Activated naive CD8-positive, alpha-beta T cell (primary cell): ENCODE measurements around the gene DUOX1.
"Not testable (repeated sequence)": the region's sequence is repeated elsewhere in the genome, so short reads cannot be mapped to it uniquely, and the experiment has no call there.

Experiments used
- H3K27ac Mint-ChIP-seq: one replicate; pipeline ENCODE4 v1.8.0; 2021; ENCODE audit warnings: mixed read lengths
- H3K27me3 Mint-ChIP-seq: one replicate; pipeline ENCODE4 v1.8.0; 2021; ENCODE audit warnings: mixed read lengths
- H3K36me3 Mint-ChIP-seq: one replicate; pipeline ENCODE4 v1.8.0; 2021; ENCODE audit warnings: mixed read lengths
- H3K4me1 Mint-ChIP-seq: one replicate; pipeline ENCODE4 v1.8.0; 2021; ENCODE audit warnings: low read depth, mixed read lengths
- H3K4me3 Mint-ChIP-seq: one replicate; pipeline ENCODE4 v1.8.0; 2021; ENCODE audit warnings: mild to moderate bottlenecking, mixed read lengths
- H3K9me3 Mint-ChIP-seq: one replicate; pipeline ENCODE4 v1.8.0; 2021; ENCODE audit warnings: low read depth, mixed read lengths

Gene DUOX1

GRCh38 chr15:45126535-45127158 lies 3.1 kb upstream of the DUOX1 start:
- Mint-ChIP-seq H3K4me3 (no peak overlapping the region), H3K27ac (no peak overlapping the region), H3K27me3 (peaks cover 33% of the 10 kb centered on the region), H3K36me3 (no peaks in the 10 kb centered on the region), H3K9me3 (no peaks in the 10 kb centered on the region), H3K4me1 (peaks cover 7% of the 10 kb centered on the region)

- H3K36me3 Mint-ChIP-seq, result no peaks in the 10 kb centered on the region
- H3K4me3 Mint-ChIP-seq, result peak overlapping the region; percentile 61
- H3K4me1 Mint-ChIP-seq, result peaks cover 7% of the 10 kb centered on the region
- no peak overlapping the region for H3K27ac Mint-ChIP-seq
- no peaks in the 10 kb centered on the region for H3K9me3 Mint-ChIP-seq
- H3K27me3 Mint-ChIP-seq, result peaks cover 33% of the 10 kb centered on the region
These were observed 689 bp upstream of the DUOX1 start for GRCh38 chr15:45128971-45129639.

- peaks cover 36% of the 10 kb centered on the region for H3K27me3 Mint-ChIP-seq
- no peak overlapping the region for H3K27ac Mint-ChIP-seq
- H3K4me1 Mint-ChIP-seq, result peaks cover 14% of the 10 kb centered on the region
- H3K9me3 Mint-ChIP-seq, result no peaks in the 10 kb centered on the region
- H3K4me3 Mint-ChIP-seq, result peak overlapping the region; percentile 41
- H3K36me3 Mint-ChIP-seq, result no peaks in the 10 kb centered on the region
These were observed 652 bp downstream of the DUOX1 start for GRCh38 chr15:45130291-45131000.

GRCh38 chr15:45131510-45131909 lies 1.7 kb downstream of the DUOX1 start:
- Mint-ChIP-seq H3K27ac (no peak overlapping the region), H3K9me3 (no peaks in the 10 kb centered on the region), H3K36me3 (no peaks in the 10 kb centered on the region), H3K27me3 (peaks cover 29% of the 10 kb centered on the region), H3K4me1 (peaks cover 19% of the 10 kb centered on the region), H3K4me3 (no peak overlapping the region)

- peaks cover 19% of the 10 kb centered on the region for H3K4me1 Mint-ChIP-seq
- no peak overlapping the region for H3K27ac Mint-ChIP-seq
- H3K9me3 Mint-ChIP-seq, result no peaks in the 10 kb centered on the region
- H3K36me3 Mint-ChIP-seq, result no peaks in the 10 kb centered on the region
- H3K4me3 Mint-ChIP-seq, result no peak overlapping the region
- H3K27me3 Mint-ChIP-seq, result peaks cover 24% of the 10 kb centered on the region
These were observed 3.2 kb downstream of the DUOX1 start for GRCh38 chr15:45132844-45133560.

GRCh38 chr15:45133561-45133920 lies 3.7 kb downstream of the DUOX1 start:
- no peak overlapping the region for H3K27ac Mint-ChIP-seq
- no peaks in the 10 kb centered on the region for H3K36me3 Mint-ChIP-seq
- no peak overlapping the region for H3K4me3 Mint-ChIP-seq
- no peaks in the 10 kb centered on the region for H3K9me3 Mint-ChIP-seq
- peaks cover 18% of the 10 kb centered on the region for H3K4me1 Mint-ChIP-seq
- peaks cover 19% of the 10 kb centered on the region for H3K27me3 Mint-ChIP-seq

GRCh38 chr15:45134046-45134445 lies 4.3 kb downstream of the DUOX1 start:
- Mint-ChIP-seq H3K27ac (no peak overlapping the region), H3K4me3 (no peak overlapping the region), H3K9me3 (no peaks in the 10 kb centered on the region), H3K4me1 (peaks cover 18% of the 10 kb centered on the region), H3K27me3 (peaks cover 19% of the 10 kb centered on the region), H3K36me3 (no peaks in the 10 kb centered on the region)

GRCh38 chr15:45134682-45135604 lies 5.1 kb downstream of the DUOX1 start:
- Mint-ChIP-seq H3K27me3 (peaks cover 19% of the 10 kb centered on the region), H3K4me3 (peak overlapping the region; percentile 81), H3K4me1 (peaks cover 18% of the 10 kb centered on the region), H3K36me3 (no peaks in the 10 kb centered on the region), H3K9me3 (no peaks in the 10 kb centered on the region), H3K27ac (no peak overlapping the region)

GRCh38 chr15:45135705-45136377 lies 6.0 kb downstream of the DUOX1 start:
- H3K27ac Mint-ChIP-seq, H3K9me3 Mint-ChIP-seq, H3K36me3 Mint-ChIP-seq: not testable (repeated sequence)
- Mint-ChIP-seq H3K27me3 (peaks cover 14% of the 10 kb centered on the region), H3K4me1 (peaks cover 12% of the 10 kb centered on the region), H3K4me3 (peak overlapping the region; percentile 70)

GRCh38 chr15:45136378-45136764 lies 6.6 kb downstream of the DUOX1 start:
- Mint-ChIP-seq H3K9me3 (no peaks in the 10 kb centered on the region), H3K4me3 (peak overlapping the region; percentile 70), H3K36me3 (no peaks in the 10 kb centered on the region)

GRCh38 chr15:45137703-45138102 lies 7.9 kb downstream of the DUOX1 start:
- Mint-ChIP-seq H3K4me1 (peaks cover 12% of the 10 kb centered on the region), H3K27ac (no peak overlapping the region), H3K27me3 (peaks cover 12% of the 10 kb centered on the region), H3K9me3 (no peaks in the 10 kb centered on the region), H3K36me3 (no peaks in the 10 kb centered on the region), H3K4me3 (no peak overlapping the region)

More at GRCh38 chr15:45136378-45136764, 6.6 kb downstream of the DUOX1 start:
- Mint-ChIP-seq H3K27me3 (peaks cover 14% of the 10 kb centered on the region), H3K4me1 (peaks cover 12% of the 10 kb centered on the region), H3K27ac (no peak overlapping the region)

- no peaks in the 10 kb centered on the region for H3K36me3 Mint-ChIP-seq
- H3K27ac Mint-ChIP-seq, result no peak overlapping the region
- no peaks in the 10 kb centered on the region for H3K9me3 Mint-ChIP-seq
- H3K27me3 Mint-ChIP-seq, result peaks cover 11% of the 10 kb centered on the region
- no peak overlapping the region for H3K4me3 Mint-ChIP-seq
- H3K4me1 Mint-ChIP-seq, result peaks cover 12% of the 10 kb centered on the region
These were observed 9.3 kb downstream of the DUOX1 start for GRCh38 chr15:45138814-45139765.

- Mint-ChIP-seq H3K27ac (no peak overlapping the region), H3K9me3 (no peaks in the 10 kb centered on the region), H3K36me3 (no peaks in the 10 kb centered on the region), H3K4me1 (peaks cover 8% of the 10 kb centered on the region), H3K27me3 (peaks cover 5% of the 10 kb centered on the region), H3K4me3 (no peak overlapping the region)
These were observed 10.0 kb downstream of the DUOX1 start for GRCh38 chr15:45139770-45140169.
